ENCODE results near the gene HOXA10.

HOXA10 gene

DNA sequence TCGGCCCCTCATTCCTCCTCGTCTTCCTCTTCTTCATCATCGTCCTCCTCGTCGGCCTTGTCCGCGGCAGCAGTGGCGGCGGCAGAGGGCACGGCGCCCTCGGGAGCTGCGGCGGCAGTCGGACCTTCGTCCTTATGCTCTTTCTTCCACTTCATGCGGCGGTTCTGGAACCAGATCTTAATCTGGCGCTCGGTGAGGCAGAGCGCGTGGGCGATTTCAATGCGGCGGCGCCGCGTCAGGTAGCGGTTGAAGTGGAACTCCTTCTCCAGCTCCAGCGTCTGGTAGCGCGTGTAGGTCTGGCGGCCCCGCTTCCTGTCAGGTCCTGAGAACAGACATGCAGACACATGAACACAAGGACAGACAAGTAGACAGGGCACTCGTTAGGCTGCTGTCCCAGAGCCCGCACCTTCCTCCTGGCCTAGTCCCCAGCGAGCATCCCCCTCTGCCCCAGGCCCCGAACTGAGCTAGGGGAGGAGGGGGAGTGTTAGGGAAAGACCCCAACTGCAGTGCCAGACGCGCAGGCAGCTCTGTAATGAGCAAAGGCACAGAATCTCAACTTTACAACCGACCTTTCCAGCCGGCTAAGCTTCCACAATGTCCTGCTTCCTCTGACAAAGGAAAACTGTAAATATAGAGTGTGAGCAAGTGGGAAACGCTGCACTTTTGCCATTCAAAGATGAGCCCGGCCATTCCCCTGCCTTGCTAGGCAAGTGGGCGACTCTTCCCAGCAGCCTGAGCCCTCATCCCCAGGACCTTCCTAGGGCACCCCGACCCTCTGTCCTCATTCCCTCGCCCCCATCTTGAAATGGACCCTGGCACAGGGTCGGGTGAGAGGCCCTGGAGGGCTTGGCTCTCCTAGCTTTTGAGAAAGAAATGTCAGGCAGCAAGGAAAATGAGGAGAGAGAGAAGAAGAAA is 19.0 kb downstream of the HOXA10 start:
- FAIRE-seq = no peak

DNA sequence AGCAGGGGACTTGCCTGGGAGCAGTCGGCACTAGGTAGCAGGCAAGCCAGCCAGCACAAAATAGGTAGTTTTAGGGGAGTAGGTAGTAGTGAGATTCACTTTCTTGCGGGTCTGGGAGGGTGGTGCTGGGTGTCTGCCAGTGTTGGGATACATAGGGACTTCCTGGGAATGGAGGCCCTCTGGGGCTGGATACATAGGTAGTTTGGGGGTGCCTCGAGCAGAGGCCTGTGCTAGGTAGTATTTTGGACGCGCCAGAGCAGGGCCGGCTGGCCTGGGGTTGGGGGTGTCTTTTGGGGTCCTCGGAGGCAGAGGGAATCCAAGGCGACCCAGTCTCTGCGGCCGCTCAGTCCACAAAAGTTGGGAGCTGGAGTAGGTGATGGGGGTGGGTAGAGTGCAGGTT is 19.8 kb downstream of the HOXA10 start:
- no peak for FAIRE-seq

DNA sequence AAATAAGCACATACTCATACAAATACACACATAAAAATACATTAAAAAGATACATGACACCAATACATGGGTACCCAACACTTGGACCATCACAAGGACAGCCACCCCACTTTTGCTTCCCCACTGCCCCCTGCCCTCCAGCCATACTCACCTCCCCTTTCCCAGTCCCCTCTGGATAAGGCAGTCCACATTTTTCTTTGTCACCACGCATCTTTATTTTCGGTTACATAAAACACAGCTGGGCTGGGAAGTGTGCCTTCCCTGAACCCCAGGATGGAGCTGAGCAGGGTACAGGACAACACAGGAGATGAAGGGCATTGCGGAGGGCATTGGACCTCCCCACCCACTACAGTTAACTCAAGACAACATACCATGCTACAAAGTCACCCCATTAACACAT is 20.6 kb downstream of the HOXA10 start:
- FAIRE-seq = no peak

DNA sequence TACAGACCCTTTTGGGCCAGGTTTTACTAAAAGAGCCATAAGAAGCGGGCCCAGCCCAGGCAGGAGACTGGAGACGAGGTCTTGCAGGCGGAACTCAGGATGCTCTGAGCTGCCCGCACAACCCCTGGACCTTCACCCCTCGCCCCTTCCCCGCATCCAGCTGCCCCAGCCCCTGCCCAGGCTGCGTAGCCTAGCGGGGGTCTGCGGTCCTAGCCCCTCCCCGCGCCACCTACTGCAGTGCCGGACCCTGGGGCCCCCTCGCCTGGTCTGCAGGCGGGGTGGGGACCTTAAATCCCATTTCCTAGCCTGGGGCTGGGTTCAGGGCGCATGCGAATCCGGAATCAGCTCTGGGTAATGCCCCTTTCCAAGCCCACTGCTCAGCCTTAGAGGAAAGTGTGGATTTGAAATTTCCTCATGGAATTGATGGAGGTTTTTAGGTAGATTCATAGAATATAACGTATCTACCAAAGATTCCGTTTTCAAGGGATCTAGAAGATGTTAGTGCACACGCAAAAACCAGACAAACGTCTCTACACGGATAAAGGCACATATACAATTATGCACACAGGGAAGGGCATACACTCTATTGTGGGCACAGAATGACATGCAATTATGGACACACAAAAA is 21.2 kb downstream of the HOXA10 start:
- no peak for FAIRE-seq

DNA sequence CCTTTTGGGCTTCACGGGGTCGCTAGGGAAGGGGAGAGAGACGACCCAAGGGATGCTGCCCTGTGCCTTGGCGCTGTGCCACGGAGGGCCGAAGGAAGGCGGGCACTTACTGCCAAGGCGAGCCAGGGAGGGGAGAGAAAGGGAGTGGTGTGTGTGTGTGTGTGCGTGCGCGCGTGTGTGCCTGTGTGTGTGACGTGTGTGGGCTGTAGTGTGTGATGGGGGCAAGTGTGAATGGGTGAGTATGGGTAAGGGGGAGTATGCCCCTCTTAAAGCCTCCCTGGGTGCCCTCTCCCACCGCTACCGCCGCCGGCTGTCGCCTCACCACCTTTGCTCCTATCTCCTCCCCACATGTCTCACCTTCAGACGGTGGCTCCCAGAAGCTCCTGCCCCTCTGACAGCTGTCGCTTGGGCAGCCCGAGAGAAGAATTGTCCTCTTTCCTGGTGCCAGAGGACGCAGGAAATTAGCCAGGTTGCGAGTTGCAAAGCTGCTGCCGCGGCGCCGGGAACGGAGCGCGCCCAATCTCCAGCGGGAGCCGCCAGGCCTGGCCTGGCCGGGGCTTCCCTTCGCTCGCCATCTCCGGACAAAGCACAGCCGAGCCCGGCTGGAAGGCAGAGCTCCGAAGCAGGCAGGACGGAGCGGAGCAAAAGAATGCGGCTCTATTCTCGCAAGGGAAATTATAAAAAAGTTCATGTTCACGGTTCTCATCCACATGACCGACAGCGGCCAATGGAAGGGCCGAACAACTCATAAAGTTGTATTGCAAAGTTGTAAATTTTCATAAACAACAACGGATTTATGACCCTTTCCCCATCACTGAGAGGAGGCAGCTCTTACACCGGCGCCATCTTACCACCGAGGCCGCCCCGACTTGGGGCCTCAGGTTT is 21.9 kb downstream of the HOXA10 start, which contains the start of gene HOXA3:
Gene HOXA3 (minus strand): TSS at position 653 of the 885 bp plus-strand sequence. CDS start 41,943 bp downstream, outside the sequence.
- no peak for FAIRE-seq

DNA sequence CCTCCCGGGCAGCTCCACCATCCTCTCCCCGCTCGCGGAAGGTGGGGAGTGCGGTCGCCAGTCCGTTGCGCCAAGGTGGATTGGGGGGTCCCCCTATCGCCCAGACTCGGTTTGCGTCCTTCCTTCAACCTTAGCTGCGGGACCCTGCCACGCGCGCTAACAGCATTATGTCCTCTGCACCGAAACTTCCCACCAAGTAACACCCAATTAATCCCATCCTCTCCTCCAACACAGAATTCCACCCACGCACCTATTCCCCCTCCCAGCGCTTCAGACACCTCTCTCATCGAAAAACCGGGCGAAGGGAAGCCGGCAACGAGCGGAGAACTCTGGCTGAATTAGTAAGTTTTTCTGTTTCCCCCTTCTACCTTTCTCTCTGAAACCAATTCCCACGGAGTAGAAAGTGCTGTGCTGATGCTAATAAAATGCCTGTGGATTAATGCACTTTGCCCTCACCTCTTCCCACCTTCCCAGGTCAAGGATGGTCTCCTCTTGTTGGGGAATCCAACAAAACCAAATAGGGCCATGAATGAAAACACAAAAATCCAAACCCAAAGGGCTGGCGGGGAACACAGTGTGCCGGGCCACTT is 22.7 kb downstream of the HOXA10 start:
- no peak for FAIRE-seq

DNA sequence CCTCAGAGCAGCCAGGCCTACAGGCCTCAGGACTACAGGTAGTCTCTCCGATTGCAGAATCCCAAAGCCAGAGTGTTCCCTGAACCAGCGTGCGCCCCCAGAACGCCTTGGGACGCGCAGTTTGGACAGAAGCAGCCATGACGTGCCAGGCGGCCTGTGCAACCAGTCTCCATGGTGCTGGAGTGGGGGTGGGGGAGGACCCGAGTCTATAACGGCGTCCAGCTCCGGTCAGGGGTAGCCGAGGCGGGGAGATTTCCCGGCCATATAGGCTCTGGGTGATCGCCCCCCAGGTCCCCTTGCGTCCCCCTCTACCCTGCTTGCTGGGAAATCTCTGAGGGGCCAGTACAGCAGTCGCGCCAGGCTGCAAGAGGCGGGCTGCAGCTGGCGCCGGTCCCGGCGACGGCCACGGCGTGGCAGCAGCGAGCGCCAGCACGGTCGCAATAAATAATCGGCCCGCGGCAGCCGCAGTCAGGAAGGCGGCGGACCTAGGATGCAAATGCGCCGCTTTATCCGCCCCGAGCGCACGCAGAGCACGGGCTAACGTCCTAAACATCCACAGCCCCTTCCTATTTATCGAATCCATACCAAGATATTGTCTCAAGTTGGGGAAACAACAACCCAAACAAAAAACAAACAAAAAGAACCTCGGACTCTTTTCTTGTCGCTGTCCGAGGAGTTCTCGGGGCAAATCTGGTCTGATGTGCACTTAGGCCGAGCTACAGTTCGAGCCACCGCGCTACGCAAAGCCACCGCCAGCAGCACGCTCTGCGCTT is 23.4 kb downstream of the HOXA10 start:
- no peak for FAIRE-seq

DNA sequence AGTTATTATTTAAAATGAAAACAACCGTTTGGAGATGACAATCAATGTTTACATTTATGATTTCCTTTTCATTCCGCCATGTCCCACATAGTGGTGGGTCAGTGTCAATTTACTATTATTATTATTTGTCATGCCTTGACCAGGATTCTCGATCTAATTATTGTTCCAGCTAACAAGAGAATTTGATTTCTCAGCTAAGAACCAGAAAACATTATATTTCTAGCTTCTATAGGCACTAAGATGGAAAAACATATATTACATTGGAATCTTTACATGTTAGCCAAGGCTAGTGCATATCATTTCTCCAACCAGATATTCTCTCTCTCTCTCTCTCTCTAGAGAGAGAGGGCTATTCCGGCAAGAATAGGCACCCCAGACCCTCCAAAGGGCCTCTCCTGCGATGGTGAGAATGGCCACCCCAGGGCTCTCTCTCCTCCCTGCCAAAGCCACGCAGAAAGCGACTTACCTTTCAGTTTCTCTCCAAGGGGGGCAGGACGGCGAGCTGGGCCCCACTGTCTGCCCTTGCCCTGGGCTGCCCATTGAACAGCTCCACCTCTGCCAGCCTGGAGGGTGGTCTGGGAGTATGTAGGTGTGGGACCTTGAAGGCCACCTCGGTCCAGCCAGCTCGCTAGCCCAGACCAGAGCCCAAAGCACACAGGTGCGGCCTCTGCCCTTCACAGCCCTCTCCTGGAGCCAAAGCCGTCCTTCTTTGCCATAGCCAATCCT is 24.1 kb downstream of the HOXA10 start:
- no peak for FAIRE-seq

DNA sequence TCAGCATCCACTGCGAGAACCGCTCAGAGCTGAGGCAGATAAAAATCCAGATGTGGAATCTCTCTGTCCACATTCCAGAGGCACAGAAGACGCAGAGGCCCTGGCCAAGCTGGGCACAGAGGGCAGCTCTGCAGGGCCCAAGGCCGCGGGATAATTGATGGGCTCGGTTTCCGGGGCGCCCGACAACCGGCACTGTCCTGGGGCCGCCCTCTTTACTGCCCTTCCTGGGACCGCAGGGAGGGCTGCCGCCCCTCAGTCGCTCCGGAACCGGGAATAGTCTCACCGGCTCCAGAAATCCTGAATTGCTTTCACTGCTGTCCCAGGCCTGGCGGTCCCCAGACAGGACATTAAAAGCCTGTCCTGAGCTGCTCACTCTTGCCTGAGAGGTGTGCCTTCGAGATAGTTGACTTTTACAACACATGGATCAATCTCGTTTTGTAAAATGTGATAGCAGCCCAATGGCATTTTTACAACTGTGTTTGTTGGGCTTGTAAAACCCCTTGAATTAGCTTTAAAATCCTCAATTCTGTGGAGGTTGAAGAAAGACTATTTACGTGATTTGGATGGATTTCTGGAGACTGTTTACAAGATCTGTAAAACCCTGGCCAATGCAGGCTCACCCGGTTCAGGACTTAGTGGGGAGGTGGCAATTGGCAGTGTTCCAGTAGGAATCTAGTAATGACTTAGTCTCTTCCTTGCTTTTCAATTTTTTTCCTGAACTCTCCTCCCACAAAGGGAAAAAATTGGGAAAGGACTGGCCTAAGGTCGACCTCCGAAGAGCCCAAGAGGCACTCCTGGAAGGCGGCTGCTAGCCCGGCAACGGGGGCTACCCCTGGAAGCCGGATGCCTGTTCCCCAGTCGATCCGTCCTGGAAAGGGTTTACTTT is 25.1 kb downstream of the HOXA10 start:
- FAIRE-seq = no peak

DNA sequence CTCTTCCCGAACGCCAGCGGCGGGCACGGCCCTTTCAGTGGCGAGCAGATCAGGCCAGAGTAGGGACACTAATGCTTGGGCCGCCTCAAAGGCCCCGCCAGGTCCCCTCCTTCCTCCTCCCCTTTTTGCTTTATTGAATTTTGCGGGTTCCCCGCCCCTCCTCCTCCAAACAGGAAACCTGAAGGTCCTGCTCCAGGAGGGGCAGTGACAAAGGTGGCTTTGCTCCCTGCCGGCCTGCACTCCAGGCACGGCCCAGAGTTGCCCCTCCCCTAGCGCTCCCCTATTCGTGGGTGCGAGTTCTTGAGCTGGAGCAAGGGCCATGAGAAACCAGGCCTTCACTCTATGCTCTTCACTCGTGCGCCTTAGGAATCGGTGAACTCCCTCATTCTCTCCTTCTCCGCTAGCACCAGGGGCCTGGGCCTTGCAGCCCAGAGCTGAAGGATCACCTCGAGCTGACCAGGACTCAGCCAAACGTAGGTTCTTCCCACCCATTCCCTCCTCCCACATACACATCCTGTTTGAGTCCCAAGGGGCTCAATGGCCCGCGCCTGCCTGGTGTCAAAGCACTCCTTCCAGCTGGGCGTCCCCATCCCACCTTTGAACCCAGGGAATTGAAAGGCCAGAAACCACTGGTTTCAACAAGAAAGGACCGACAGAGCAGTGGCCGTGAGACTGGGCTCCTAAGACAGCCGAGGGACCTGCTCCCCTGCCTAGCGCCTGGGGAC is 25.9 kb downstream of the HOXA10 start:
- FAIRE-seq = no peak

DNA sequence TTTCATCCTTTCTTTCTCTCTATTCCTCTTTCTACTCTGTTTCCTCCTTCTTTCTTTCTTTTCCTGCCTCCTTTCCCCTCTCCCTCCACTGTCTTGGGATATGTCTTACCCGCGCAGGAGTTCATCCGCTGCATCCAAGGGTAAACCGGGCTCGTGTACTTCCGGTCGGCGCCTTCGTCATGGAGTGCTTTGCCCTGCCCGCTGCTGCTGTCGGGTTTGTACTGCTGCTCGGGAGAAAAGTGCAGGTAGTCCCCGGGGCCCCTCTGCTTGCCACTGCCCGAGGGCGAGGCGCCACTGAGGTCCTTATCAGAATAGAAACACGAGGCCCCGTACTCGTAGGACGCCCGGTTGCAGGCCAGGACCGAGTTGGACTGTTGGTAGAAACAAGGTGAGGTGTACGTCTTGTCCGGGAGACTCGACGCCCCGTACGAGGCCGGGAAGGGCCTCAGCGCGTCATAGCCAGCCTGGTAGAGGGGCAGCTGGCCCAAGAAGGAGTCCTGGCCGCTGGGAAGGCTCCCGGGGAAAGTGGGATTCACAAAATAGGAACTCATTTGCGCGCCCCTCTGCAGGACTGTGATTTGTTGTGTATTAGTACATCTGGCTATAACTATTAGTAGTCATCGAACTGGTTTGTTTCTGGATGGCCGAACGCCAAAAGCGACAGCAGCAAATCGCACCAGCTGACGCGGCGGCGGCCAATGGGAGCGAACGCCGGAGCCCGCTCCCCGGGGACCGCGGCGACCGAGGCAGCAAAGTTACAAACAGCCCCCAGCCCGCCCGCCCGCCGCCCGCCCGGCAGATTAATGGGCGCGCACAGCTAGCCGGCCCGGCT is 26.7 kb downstream of the HOXA10 start, which contains the start of gene HOXA6:
Gene HOXA6 (minus strand): TSS at position 576 of the 832 bp plus-strand sequence. CDS start 25 bp downstream, at position 551.
- FAIRE-seq = no peak

DNA sequence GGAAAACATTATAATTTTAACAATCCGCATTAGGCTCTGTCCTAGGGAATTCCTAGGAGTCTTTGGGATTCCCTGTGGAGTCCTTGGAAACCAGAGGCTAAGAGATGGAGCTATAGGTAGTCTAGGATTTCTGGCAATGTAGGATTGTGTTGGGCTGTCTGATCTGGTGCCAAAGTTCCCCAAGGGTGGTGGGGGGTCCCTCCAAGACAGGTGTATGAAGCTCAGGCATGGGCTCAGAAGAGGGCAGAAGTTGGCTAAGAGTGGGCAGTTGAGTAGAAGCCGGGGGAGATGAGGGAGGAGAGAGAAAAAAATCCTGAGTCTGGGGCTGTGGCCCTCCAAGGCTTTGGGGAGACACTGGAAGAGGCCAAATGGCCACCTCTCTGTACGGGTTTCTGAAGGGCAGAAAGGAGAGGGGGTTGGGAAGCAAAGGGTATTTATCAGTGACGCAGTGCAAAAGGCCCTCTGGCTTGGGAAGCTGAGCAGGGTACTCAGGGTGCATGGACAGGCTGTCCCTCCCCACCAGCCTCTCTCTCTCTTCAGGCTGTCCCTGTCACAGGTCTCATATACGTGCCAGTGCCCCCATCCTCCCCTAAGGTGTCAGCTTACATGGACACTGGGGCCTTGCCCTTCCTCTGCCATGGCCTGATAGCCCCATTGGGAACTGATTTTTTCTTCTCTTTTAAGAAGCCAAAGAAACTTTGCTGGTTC is 27.5 kb downstream of the HOXA10 start:
- FAIRE-seq = no peak

DNA sequence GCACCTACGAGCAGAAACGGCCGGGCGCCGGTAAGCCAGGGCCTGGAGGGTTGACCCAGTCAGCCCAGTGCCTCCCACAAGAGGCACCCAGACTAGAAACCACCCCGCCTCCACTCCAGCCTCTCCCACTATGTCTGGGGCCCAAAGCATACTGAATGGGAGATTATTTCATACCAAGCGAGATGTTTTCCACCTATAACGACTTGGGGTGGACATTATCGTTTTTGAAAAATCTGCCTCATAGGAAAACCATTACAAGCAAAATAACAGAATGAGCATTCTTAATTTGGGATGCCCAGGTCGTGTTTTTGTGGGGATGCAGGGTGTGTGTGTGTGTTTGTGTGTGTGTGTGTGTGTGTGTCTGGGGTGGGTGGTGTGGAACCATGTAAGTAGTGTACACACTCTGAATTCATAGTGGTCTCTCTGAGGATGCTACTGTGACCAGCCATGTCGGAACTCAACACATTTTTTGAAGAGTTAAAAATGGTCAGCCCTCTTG is 28.2 kb downstream of the HOXA10 start:
- no peak for FAIRE-seq

DNA sequence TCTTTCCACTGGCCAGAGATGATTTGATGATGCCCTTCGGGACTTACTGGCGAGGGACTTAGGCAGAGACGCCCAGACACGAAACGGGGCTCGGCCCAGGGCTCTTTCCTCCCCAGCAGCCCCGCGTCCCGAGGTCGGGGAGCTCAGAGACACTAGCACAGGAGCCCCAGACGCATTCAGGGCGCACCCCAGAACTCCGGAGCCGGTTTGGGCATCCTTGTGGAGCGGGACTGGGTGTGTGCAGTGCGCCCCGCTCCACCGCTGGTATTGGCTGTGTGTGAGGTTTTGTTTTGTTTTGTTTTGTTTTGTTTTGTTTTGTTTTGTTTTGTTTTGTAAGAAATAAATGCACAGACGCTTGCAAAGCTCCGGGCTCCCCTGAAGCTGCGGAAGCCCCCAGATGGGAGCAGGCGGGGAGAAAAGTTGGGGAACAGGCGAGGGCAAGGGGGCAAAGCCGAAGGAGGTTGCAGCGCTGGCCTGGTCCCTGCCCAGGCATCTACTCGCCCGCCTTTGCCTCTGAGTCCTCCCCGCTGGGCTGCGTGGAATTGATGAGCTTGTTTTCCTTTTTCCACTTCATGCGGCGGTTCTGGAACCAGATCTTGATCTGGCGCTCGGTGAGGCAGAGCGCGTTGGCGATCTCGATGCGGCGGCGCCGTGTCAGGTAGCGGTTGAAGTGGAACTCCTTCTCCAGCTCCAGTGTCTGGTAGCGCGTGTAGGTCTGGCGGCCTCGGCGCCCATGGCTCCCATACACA is 28.8 kb downstream of the HOXA10 start:
- FAIRE-seq = no peak

DNA sequence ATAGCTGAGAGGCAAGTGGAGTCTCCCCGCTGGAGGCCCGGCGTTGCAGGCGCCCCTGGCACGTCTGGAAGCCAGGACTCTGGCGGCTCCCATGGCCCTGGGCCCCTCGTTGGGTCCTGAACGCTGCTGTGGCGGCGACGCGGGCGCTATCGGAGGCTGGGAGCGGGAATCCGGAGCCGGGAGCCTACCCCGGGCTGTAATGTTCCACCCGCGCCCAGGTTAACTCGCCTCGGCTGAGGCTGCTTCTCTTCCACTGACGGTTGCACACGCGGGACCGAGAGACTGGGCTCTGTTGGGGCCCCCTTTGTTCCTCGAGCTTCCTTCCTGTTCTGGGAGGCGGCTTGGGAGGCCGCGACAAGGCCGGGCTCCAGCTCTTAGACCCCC is 29.3 kb downstream of the HOXA10 start:
- FAIRE-seq = no peak

DNA sequence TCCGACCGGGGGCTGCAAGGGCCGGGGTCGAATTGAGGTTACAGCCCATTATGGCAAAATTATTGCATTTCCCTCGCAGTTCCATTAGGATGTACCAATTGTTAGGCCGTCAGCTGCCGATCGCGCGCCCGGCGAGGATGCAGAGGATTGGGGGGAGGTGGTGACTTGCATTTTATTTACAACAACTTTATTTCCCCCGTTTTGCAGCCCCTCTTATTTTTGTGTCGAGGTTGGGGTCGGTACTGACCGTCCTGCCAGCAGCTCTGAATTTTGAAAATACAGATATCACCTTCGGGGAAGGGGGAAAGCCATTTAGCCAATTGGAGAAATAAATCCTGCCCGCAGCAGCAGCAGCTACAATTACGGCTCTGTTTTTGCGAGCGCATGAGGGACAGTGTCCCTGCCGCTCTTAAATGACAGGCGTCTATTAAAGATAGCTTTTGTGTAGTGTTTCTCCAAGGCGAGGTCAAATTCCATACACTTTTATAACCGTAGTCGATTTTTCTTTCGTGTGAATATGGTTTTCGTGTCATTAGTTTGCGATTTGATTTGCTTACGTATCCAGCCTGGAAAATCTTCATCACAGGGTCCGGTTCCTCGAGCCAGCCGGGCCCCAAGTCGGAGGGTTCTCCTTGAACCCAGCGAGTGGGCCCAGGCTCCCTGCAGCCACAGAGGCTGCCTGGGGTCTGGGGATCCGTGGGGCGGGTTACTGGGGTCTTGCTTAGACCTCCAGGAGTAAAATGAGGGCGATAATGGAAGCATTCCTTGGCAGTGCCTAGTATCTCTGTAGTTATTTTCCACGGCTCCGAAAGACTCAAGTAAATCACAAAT is 30.0 kb downstream of the HOXA10 start:
- no peak for FAIRE-seq
